Activated CD4-positive, alpha-beta T cell treated with anti-CD3 and anti-CD28 coated beads for 24 hours (primary cell): ENCODE results near the gene RASD2.
"Not testable (repeated sequence)": the region's sequence is repeated elsewhere in the genome, so short reads cannot be mapped to it uniquely, and the experiment has no call there.

Source experiments
- DNase-seq, 2 donors: peaks; one replicate each; pipeline ENCODE4 v3.0.0-alpha.2; 2020; ENCODE audit warnings: low read depth in 2 of 2

RASD2 gene

GRCh38 chr22:35540595-35541253 is at the start of gene RASD2:
Gene RASD2 (plus strand): TSS chr22:35540831. CDS start chr22:35546810, 5,979 bp downstream.
- DNase-seq = peak; percentile 14 to 24

- not testable (repeated sequence) for DNase-seq
These were observed 49.3 kb upstream of the RASD2 start for GRCh38 chr22:35491061-35491907.

GRCh38 chr22:35491908-35492380 is 48.7 kb upstream of the RASD2 start:
- DNase-seq = no peak

- DNase-seq = no peak
These were observed 47.6 kb upstream of the RASD2 start for GRCh38 chr22:35493074-35493473.

GRCh38 chr22:35495711-35496110 is 44.9 kb upstream of the RASD2 start:
- not testable (repeated sequence) for DNase-seq

GRCh38 chr22:35496768-35497312 is 43.8 kb upstream of the RASD2 start:
- DNase-seq = no peak

- DNase-seq = no peak
These were observed 42.4 kb upstream of the RASD2 start for GRCh38 chr22:35498026-35498800.

- DNase-seq = no peak
These were observed 37.8 kb upstream of the RASD2 start for GRCh38 chr22:35502836-35503235.

GRCh38 chr22:35505399-35506258 is 35.0 kb upstream of the RASD2 start:
- no peak for DNase-seq

- DNase-seq = no peak
These were observed 34.4 kb upstream of the RASD2 start for GRCh38 chr22:35506259-35506570.

GRCh38 chr22:35507851-35508250 is 32.8 kb upstream of the RASD2 start:
- DNase-seq = not testable (repeated sequence)

GRCh38 chr22:35509451-35509850 is 31.2 kb upstream of the RASD2 start:
- DNase-seq = no peak

- no peak for DNase-seq
These were observed 30.7 kb upstream of the RASD2 start for GRCh38 chr22:35509960-35510359.

GRCh38 chr22:35510481-35510934 is 30.1 kb upstream of the RASD2 start:
- no peak for DNase-seq

- no peak for DNase-seq
These were observed 29.7 kb upstream of the RASD2 start for GRCh38 chr22:35510951-35511350.

GRCh38 chr22:35514366-35514765 is 26.3 kb upstream of the RASD2 start:
- no peak for DNase-seq

GRCh38 chr22:35515952-35516351 is 24.7 kb upstream of the RASD2 start:
- DNase-seq = not testable (repeated sequence)

GRCh38 chr22:35516723-35517122 is 23.9 kb upstream of the RASD2 start:
- DNase-seq = no peak

- DNase-seq = no peak
These were observed 23.4 kb upstream of the RASD2 start for GRCh38 chr22:35517207-35517606.

- no peak for DNase-seq
These were observed 22.7 kb upstream of the RASD2 start for GRCh38 chr22:35517769-35518530.
